ENCODE data around the gene SLC13A1.

The SLC13A1 gene

GRCh38 chr7:123208793-123209192 lies 9.0 kb upstream of the SLC13A1 start:
- TF ChIP-seq TAF1 (IDR thresholded peaks at IDR 0.05; ENCODE audit: borderline replicate concordance, insufficient read depth, low read length) (no peak), FOXP2 (optimal IDR thresholded peaks at IDR 0.05; ENCODE audit: borderline replicate concordance, extremely low read depth, extremely low read length, insufficient read depth) (no peak), POLR2AphosphoS5 (IDR thresholded peaks at IDR 0.05; ENCODE audit: low read depth, low read length) (no peak), REST (IDR thresholded peaks at IDR 0.05; ENCODE audit: insufficient read depth in 1 of 2, low read depth in 2 of 2, low read length in 2 of 2) (no peak), SIN3A (IDR thresholded peaks at IDR 0.05; ENCODE audit: borderline replicate concordance, insufficient read depth, low read length) (no peak)

DNA sequence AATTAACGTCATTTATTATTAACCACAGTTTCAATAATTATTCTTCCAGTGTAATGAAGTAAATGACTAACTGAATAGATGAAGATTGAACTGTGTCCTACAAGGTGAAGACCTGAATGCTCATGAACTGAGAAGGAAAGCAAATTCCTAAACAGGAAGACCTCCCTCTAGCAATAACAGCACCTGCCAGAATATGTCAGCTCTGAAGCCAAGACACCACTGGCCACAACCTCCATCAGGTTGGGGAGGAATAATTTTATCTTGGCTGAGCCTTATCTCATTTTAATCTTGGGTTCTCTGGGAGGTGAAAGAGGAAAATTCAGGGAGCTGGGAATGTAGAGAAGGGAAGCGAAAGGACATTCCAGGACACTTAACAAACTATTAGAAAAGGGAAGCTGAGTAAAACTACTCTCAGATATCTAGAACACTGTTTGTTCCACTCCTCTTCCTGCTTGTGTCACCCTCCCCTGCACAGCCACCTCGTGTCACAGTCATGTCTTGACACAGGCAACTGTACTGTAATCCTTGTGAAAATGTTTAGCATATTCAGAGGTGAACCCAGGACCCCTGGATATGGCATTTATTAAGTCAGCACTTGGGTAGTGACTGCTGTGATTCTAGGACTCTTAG lies 4.6 kb upstream of the SLC13A1 start:
- TF ChIP-seq TAF1 (IDR thresholded peaks at IDR 0.05; ENCODE audit: borderline replicate concordance, insufficient read depth, low read length) (no peak), POLR2AphosphoS5 (IDR thresholded peaks at IDR 0.05; ENCODE audit: low read depth, low read length) (no peak), SIN3A (IDR thresholded peaks at IDR 0.05; ENCODE audit: borderline replicate concordance, insufficient read depth, low read length) (no peak), REST (IDR thresholded peaks at IDR 0.05; ENCODE audit: insufficient read depth in 1 of 2, low read depth in 2 of 2, low read length in 2 of 2) (no peak), FOXP2 (optimal IDR thresholded peaks at IDR 0.05; ENCODE audit: borderline replicate concordance, extremely low read depth, extremely low read length, insufficient read depth) (no peak)

DNA sequence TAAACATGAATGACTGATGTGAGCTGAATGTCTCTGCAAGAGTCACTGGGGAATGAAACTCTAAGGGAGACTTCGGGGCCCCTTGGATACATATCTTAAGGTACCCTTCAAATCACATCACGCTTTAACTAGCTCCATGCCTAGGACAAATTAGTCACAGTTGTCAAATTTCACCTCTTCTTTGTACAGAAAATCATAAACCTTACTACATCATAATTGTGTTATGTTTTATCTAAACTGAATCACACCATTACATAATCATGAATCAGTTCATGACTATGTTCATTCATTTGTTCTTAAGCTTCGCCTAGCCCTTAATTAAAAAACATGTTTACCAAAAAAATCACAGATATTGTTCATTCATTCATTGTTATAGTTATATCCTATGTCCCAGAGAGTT lies 2.1 kb upstream of the SLC13A1 start:
- TF ChIP-seq REST (IDR thresholded peaks at IDR 0.05; ENCODE audit: insufficient read depth in 1 of 2, low read depth in 2 of 2, low read length in 2 of 2) (no peak), TAF1 (IDR thresholded peaks at IDR 0.05; ENCODE audit: borderline replicate concordance, insufficient read depth, low read length) (no peak), SIN3A (IDR thresholded peaks at IDR 0.05; ENCODE audit: borderline replicate concordance, insufficient read depth, low read length) (no peak), FOXP2 (optimal IDR thresholded peaks at IDR 0.05; ENCODE audit: borderline replicate concordance, extremely low read depth, extremely low read length, insufficient read depth) (no peak)

GRCh38 chr7:123198668-123199652 lies 809 bp downstream of the SLC13A1 start:
- no peak for TF ChIP-seq FOXP2 (optimal IDR thresholded peaks at IDR 0.05; ENCODE audit: borderline replicate concordance, extremely low read depth, extremely low read length, insufficient read depth)
- no peak for TF ChIP-seq SIN3A (IDR thresholded peaks at IDR 0.05; ENCODE audit: borderline replicate concordance, insufficient read depth, low read length)
- no peak for TF ChIP-seq TAF1 (IDR thresholded peaks at IDR 0.05; ENCODE audit: borderline replicate concordance, insufficient read depth, low read length)
- TF ChIP-seq REST (IDR thresholded peaks at IDR 0.05; ENCODE audit: insufficient read depth in 1 of 2, low read depth in 2 of 2, low read length in 2 of 2) = no peak
- no peak for TF ChIP-seq POLR2AphosphoS5 (IDR thresholded peaks at IDR 0.05; ENCODE audit: low read depth, low read length)

Data from PFSK-1 (cell line).